Smooth muscle cell of the coronary artery (primary cell): ENCODE results near the gene AGFG1. TPM values are rescaled to one million over a fixed set of nuclear protein-coding genes. Genes with fewer than 3 reads are reported as not detected.

Experiments
- total RNA-seq: library from RNA; depleted of rRNA; stranded (reverse); fragments of >200 nt; gene quantifications from 2 replicates; pipeline ENCODE4 v1.2.3, GENCODE V29; 2014; ENCODE audit warnings: low replicate concordance

Gene AGFG1, protein sequence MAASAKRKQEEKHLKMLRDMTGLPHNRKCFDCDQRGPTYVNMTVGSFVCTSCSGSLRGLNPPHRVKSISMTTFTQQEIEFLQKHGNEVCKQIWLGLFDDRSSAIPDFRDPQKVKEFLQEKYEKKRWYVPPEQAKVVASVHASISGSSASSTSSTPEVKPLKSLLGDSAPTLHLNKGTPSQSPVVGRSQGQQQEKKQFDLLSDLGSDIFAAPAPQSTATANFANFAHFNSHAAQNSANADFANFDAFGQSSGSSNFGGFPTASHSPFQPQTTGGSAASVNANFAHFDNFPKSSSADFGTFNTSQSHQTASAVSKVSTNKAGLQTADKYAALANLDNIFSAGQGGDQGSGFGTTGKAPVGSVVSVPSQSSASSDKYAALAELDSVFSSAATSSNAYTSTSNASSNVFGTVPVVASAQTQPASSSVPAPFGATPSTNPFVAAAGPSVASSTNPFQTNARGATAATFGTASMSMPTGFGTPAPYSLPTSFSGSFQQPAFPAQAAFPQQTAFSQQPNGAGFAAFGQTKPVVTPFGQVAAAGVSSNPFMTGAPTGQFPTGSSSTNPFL
- 33.2 and 42.2 TPM in 2 replicates for total RNA-seq

GRCh38 chr2:227471924-227472264 lies at the start of gene AGFG1:
TSS of gene AGFG1 (plus strand) at chr2:227472156. CDS start at chr2:227472422, 266 bp downstream.

GRCh38 chr2:227598835-227599503 lies 127.0 kb downstream of the AGFG1 start, which contains the start of gene SCYGR2:
TSS of gene SCYGR2 (plus strand) at chr2:227598893. CDS start at chr2:227598893, 0 bp downstream.

Other genes starting within 250 kb of the AGFG1 start
- gene MFF, start 146.9 kb upstream of the AGFG1 start, total RNA-seq, result 42.5 and 53.7 TPM in 2 replicates
- gene TM4SF20, start 92.8 kb upstream of the AGFG1 start, total RNA-seq, result 0.23 TPM in 1 of 2 replicates, not detected in the other
- gene SCYGR1, start 84.2 kb upstream of the AGFG1 start, total RNA-seq, result not detected in 2 replicates
- not detected in 2 replicates for gene SCYGR2, start 126.7 kb downstream of the AGFG1 start, total RNA-seq
- not detected in 2 replicates for gene SCYGR3, start 142.7 kb downstream of the AGFG1 start, total RNA-seq
- under 0.01 TPM in 1 of 2 replicates, not detected in the other for gene SCYGR4, start 145.3 kb downstream of the AGFG1 start, total RNA-seq
- gene SCYGR5, start 194.6 kb downstream of the AGFG1 start, total RNA-seq, result not detected in 2 replicates
- gene SLC19A3, start 245.9 kb downstream of the AGFG1 start, total RNA-seq, result 0.23 and 2.1 TPM in 2 replicates